T1000 (cell line): ENCODE measurements around the gene ATP6V0E2.
"Not testable (repeated sequence)": the region's sequence is repeated elsewhere in the genome, so short reads cannot be mapped to it uniquely, and the experiment has no call there.

Experiments used
- DNase-seq: peaks from one replicate; lab custom pipeline; 2025; ENCODE audit warnings: mixed read lengths; lab: John Stamatoyannopoulos, UW

The ATP6V0E2 gene

GRCh38 chr7:149873074-149873969 is at the start of gene ATP6V0E2:
TSS of gene ATP6V0E2 (plus strand) at chr7:149873969. CDS start at chr7:149874066, 97 bp downstream.
- DNase-seq = peak; percentile 73

- no peak for DNase-seq
Observed at GRCh38 chr7:149824301-149824741, 49.4 kb upstream of the ATP6V0E2 start.

- DNase-seq = no peak
Observed at GRCh38 chr7:149824748-149825566, 48.8 kb upstream of the ATP6V0E2 start.

GRCh38 chr7:149825567-149826343 is 48.0 kb upstream of the ATP6V0E2 start:
- DNase-seq = no peak

- no peak for DNase-seq
Observed at GRCh38 chr7:149826344-149827088, 47.3 kb upstream of the ATP6V0E2 start.

- no peak for DNase-seq
Observed at GRCh38 chr7:149827089-149827981, 46.4 kb upstream of the ATP6V0E2 start.

- DNase-seq = no peak
Observed at GRCh38 chr7:149828357-149829309, 45.1 kb upstream of the ATP6V0E2 start.

GRCh38 chr7:149830527-149830926 is 43.2 kb upstream of the ATP6V0E2 start:
- DNase-seq = not testable (repeated sequence)

GRCh38 chr7:149830997-149831740 is 42.6 kb upstream of the ATP6V0E2 start:
- DNase-seq = no peak

- DNase-seq = no peak
Observed at GRCh38 chr7:149831741-149832219, 42.0 kb upstream of the ATP6V0E2 start.

- no peak for DNase-seq
Observed at GRCh38 chr7:149832332-149833041, 41.3 kb upstream of the ATP6V0E2 start.

- no peak for DNase-seq
Observed at GRCh38 chr7:149833495-149834130, 40.2 kb upstream of the ATP6V0E2 start.

- DNase-seq = no peak
Observed at GRCh38 chr7:149834601-149835000, 39.2 kb upstream of the ATP6V0E2 start.

GRCh38 chr7:149836434-149836833 is 37.3 kb upstream of the ATP6V0E2 start:
- DNase-seq = no peak

- no peak for DNase-seq
Observed at GRCh38 chr7:149837564-149838223, 36.1 kb upstream of the ATP6V0E2 start.

- peak; percentile 91 for DNase-seq
Observed at GRCh38 chr7:149838224-149838991, 35.4 kb upstream of the ATP6V0E2 start, which contains the start of gene ZNF862. TSS of gene ZNF862 (plus strand) at chr7:149838375. CDS start at chr7:149838612, 237 bp downstream.
